ENCODE data around the gene UBN2. TPM values are rescaled to one million over a fixed set of nuclear protein-coding genes. Genes with fewer than 3 reads are reported as not detected.

Gene UBN2
- total and polyA plus RNA-seq, 2 of the 13 experiments (the other 11 are each of a cell fraction or from before 2014, with no cell fraction given): 5.6 to 5.7 TPM

GRCh38 chr7:139230774-139231512 lies at the start of gene UBN2 (continued):
- TF ChIP-seq, protein P1, sequence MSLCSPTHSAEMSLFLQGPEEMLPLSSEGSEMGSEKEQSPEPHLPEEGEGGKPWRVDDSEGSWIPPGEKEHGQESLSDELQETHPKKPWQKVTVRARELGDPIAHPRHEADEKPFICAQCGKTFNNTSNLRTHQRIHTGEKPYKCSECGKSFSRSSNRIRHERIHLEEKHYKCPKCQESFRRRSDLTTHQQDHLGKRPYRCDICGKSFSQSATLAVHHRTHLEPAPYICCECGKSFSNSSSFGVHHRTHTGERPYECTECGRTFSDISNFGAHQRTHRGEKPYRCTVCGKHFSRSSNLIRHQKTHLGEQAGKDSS (CRISPR knock-in tag; IDR thresholded peaks at IDR 0.05; ENCODE audit: borderline replicate concordance, low read depth): peak; percentile 42; the same call in 1 of the 2 replicates
- no peak for TF ChIP-seq SP5 (CRISPR knock-in tag; IDR thresholded peaks at IDR 0.05; ENCODE audit: borderline replicate concordance, low read depth)
- peak; percentile 27; the same call in 1 of the 2 replicates for TF ChIP-seq FOXC1 (CRISPR knock-in tag; IDR thresholded peaks at IDR 0.05; ENCODE audit: borderline replicate concordance)
- TF ChIP-seq, protein P2, sequence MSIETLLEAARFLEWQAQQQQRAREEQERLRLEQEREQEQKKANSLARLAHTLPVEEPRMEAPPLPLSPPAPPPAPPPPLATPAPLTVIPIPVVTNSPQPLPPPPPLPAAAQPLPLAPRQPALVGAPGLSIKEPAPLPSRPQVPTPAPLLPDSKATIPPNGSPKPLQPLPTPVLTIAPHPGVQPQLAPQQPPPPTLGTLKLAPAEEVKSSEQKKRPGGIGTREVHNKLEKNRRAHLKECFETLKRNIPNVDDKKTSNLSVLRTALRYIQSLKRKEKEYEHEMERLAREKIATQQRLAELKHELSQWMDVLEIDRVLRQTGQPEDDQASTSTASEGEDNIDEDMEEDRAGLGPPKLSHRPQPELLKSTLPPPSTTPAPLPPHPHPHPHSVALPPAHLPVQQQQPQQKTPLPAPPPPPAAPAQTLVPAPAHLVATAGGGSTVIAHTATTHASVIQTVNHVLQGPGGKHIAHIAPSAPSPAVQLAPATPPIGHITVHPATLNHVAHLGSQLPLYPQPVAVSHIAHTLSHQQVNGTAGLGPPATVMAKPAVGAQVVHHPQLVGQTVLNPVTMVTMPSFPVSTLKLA (IDR thresholded peaks at IDR 0.05): peak; percentile 61; the same call in 1 of the 2 replicates

DNA sequence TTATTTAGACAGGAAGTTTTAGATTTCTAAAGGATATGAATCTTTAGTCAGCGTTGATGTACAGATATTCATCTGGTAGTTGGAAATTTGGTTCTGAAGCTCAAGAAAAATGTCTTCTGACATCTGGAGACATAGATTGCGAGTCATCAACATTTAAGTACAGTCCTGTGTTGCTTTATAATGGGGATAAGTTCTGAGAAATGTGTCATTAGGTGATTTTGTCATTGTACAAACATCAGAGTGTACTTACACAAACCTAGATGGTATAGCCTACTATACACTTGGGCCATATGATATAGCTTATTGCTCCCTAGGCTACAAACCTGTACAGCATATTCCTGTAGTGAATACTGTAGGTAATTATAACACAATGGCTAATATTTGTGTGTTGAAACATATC lies 49.6 kb upstream of the UBN2 start:
- no peak overlapping the region for H3K27ac ChIP-seq (ENCODE audit: extremely low read length, insufficient read depth, low read length)
- POLR2A ChIA-PET: no interaction called here

More for the DNA sequence above, 49.6 kb upstream of the UBN2 start:
- DNase-seq (ENCODE audit: low spot score) (no peak), FAIRE-seq (no peak), ATAC-seq (no peak)
- Histone ChIP-seq H4K20me1 (ENCODE audit: insufficient read depth, low read length) (no peaks in the 10 kb centered on the region), H3K9ac (ENCODE audit: insufficient read depth, low read depth, low read length) (no peak overlapping the region), H3K79me2 (ENCODE audit: insufficient read depth, low read length) (no peaks in the 10 kb centered on the region), H3K4me1 (ENCODE audit: insufficient read depth, low read length) (no peaks in the 10 kb centered on the region), H3K36me3 (replicated peaks in 1 of 2; ENCODE audit: control insufficient read depth in 1 of 2, insufficient read depth in 2 of 2, low read length in 2 of 2) (no peaks in the 10 kb centered on the region), H2AFZ (ENCODE audit: low read length) (no peak overlapping the region), H3K4me3 (replicated peaks in 1 of 3; ENCODE audit: insufficient read depth in 1 of 3, low read depth in 2 of 3, low read length in 3 of 3) (no peak overlapping the region), H3K9me3 (ENCODE audit: low read length) (no peaks in the 10 kb centered on the region), H3K27me3 (ENCODE audit: control insufficient read depth in 1 of 2, insufficient read depth in 2 of 2, low read length in 2 of 2) (no peaks in the 10 kb centered on the region), H3K4me2 (ENCODE audit: low read depth, low read length) (no peak overlapping the region)
- intact Hi-C loops (cut with micrococcal nuclease; ENCODE audit: unreplicated experiment): no loop called here
- CTCF ChIA-PET (ENCODE audit: low intra/inter-chr PET ratio, low total read pairs): no interaction called here
- BruUV-seq (replicated peaks): no TSS peak
- 94% methylated on average over 2 of the region's 2 CpGs for WGBS (ENCODE audit: low lambda C conversion rate)
- in situ Hi-C loops (cut with HindIII; ENCODE audit: extremely low pct_ligation_motif_present, low pct_unique_long_range_greater_than_20kb): no loop called here
- no peak for TF ChIP-seq ARID4A (CRISPR knock-in tag; IDR thresholded peaks at IDR 0.05; ENCODE audit: borderline replicate concordance)
- no peak for TF ChIP-seq PLRG1 (conservative IDR thresholded peaks at IDR 0.05)
- no peak for TF ChIP-seq AGO1 (IDR thresholded peaks at IDR 0.05; ENCODE audit: low read depth, low read length, poor library complexity, severe bottlenecking)
- no peak for TF ChIP-seq ZNF615 (CRISPR knock-in tag; IDR thresholded peaks at IDR 0.05; ENCODE audit: borderline replicate concordance)
- TF ChIP-seq HNF4A (CRISPR knock-in tag; IDR thresholded peaks at IDR 0.05): no peak
- TF ChIP-seq KDM1A (CRISPR knock-in tag; IDR thresholded peaks at IDR 0.05): no peak
- TF ChIP-seq HNRNPUL1 (IDR thresholded peaks at IDR 0.05; ENCODE audit: low read depth, low read length): no peak
- no peak for TF ChIP-seq NR2F6 (IDR thresholded peaks at IDR 0.05)
- no peak for TF ChIP-seq NR2F6 (CRISPR knock-in tag; IDR thresholded peaks at IDR 0.05)
- TF ChIP-seq EZH2 (conservative IDR thresholded peaks at IDR 0.05; ENCODE audit: low read depth, low read length): no peak
- TF ChIP-seq ZMYM4 (CRISPR knock-in tag; IDR thresholded peaks at IDR 0.05): no peak
- no peak for TF ChIP-seq CCDC6 (CRISPR knock-in tag; IDR thresholded peaks at IDR 0.05)
- TF ChIP-seq ZNF207 (IDR thresholded peaks at IDR 0.05; ENCODE audit: borderline replicate concordance): no peak
